Epithelial cell of esophagus (primary cell): Measurements from ENCODE around the gene PRPF38B.
"Not testable (repeated sequence)": the region's sequence is repeated elsewhere in the genome, so short reads cannot be mapped to it uniquely, and the experiment has no call there.

Source experiments
- DNase-seq: peaks from one replicate; pipeline ENCODE4 v3.0.0; 2010; ENCODE audit warnings: low read depth
- H3K4me3 ChIP-seq: 2 replicates; pipeline ENCODE4 v1.5.1; 2011; ENCODE audit warnings: mild to moderate bottlenecking, low read length, control low read depth
- CTCF ChIP-seq: IDR thresholded peaks from 2 replicates; pipeline ENCODE4 v1.5.1; 2011; ENCODE audit warnings: low read depth, mild to moderate bottlenecking, low read length, control low read depth, inconsistent platforms; ENCODE audit not compliant: insufficient read depth; ENCODE audit errors: missing control alignments

The PRPF38B gene

GRCh38 chr1:108665771-108666170 is 26.3 kb upstream of the PRPF38B start:
- TF ChIP-seq CTCF = no peak
- H3K4me3 ChIP-seq = no peak overlapping the region
- DNase-seq = no peak

GRCh38 chr1:108667422-108667821 is 24.7 kb upstream of the PRPF38B start:
- not testable (repeated sequence) for H3K4me3 ChIP-seq, DNase-seq

GRCh38 chr1:108668777-108669176 is 23.3 kb upstream of the PRPF38B start:
- no peak for TF ChIP-seq CTCF
- no peak for DNase-seq
- no peak overlapping the region for H3K4me3 ChIP-seq

GRCh38 chr1:108669679-108670078 is 22.4 kb upstream of the PRPF38B start:
- H3K4me3 ChIP-seq = no peak overlapping the region
- TF ChIP-seq CTCF = no peak
- no peak for DNase-seq

GRCh38 chr1:108670131-108670773 is 21.9 kb upstream of the PRPF38B start:
- no peak for TF ChIP-seq CTCF
- H3K4me3 ChIP-seq = no peak overlapping the region
- DNase-seq = no peak

GRCh38 chr1:108671143-108671542 is 21.0 kb upstream of the PRPF38B start:
- no peak for TF ChIP-seq CTCF

GRCh38 chr1:108678706-108679105 is 13.4 kb upstream of the PRPF38B start:
- no peak overlapping the region for H3K4me3 ChIP-seq
- no peak for DNase-seq
- no peak for TF ChIP-seq CTCF

More at GRCh38 chr1:108671143-108671542, 21.0 kb upstream of the PRPF38B start:
- no peak overlapping the region for H3K4me3 ChIP-seq
- no peak for DNase-seq
